Kidney tubule cell (primary cell): ENCODE measurements around the gene TMEM130.

Experiments used
- DNase-seq: peaks from one replicate; pipeline ENCODE4 v3.0.0-alpha.2; 2018; ENCODE audit warnings: low spot score

Gene TMEM130

GRCh38 chr7:98869597-98870120 lies at the start of gene TMEM130:
TMEM130 (minus strand) TSS chr7:98870014; CDS start chr7:98869861, 153 bp downstream.
- no peak for DNase-seq

- DNase-seq = no peak
Measured at GRCh38 chr7:98917331-98917730, 47.5 kb upstream of the TMEM130 start.

- no peak for DNase-seq
Measured at GRCh38 chr7:98913612-98914011, 43.8 kb upstream of the TMEM130 start.

- no peak for DNase-seq
Measured at GRCh38 chr7:98913026-98913425, 43.2 kb upstream of the TMEM130 start.

- DNase-seq = no peak
Measured at GRCh38 chr7:98911916-98912315, 42.1 kb upstream of the TMEM130 start.

GRCh38 chr7:98910427-98910826 lies 40.6 kb upstream of the TMEM130 start:
- no peak for DNase-seq

GRCh38 chr7:98909487-98909886 lies 39.7 kb upstream of the TMEM130 start:
- DNase-seq = no peak

- no peak for DNase-seq
Measured at GRCh38 chr7:98908585-98908984, 38.8 kb upstream of the TMEM130 start.

GRCh38 chr7:98907570-98907969 lies 37.8 kb upstream of the TMEM130 start:
- DNase-seq = no peak

GRCh38 chr7:98903246-98903645 lies 33.4 kb upstream of the TMEM130 start:
- DNase-seq = no peak

- DNase-seq = no peak
Measured at GRCh38 chr7:98902523-98902922, 32.7 kb upstream of the TMEM130 start.

GRCh38 chr7:98900815-98901214 lies 31.0 kb upstream of the TMEM130 start:
- no peak for DNase-seq

GRCh38 chr7:98899816-98900215 lies 30.0 kb upstream of the TMEM130 start:
- no peak for DNase-seq

- DNase-seq = no peak
Measured at GRCh38 chr7:98892609-98893008, 22.8 kb upstream of the TMEM130 start.

GRCh38 chr7:98887038-98887437 lies 17.2 kb upstream of the TMEM130 start:
- no peak for DNase-seq

- no peak for DNase-seq
Measured at GRCh38 chr7:98884416-98884815, 14.6 kb upstream of the TMEM130 start.

GRCh38 chr7:98881561-98882315 lies 11.9 kb upstream of the TMEM130 start:
- no peak for DNase-seq

GRCh38 chr7:98880485-98880884 lies 10.7 kb upstream of the TMEM130 start:
- DNase-seq = no peak

GRCh38 chr7:98879979-98880315 lies 10.1 kb upstream of the TMEM130 start:
- DNase-seq = no peak

- DNase-seq = peak; percentile 79
Measured at GRCh38 chr7:98879198-98879978, 9.6 kb upstream of the TMEM130 start.

- peak; percentile 77 for DNase-seq
Measured at GRCh38 chr7:98878365-98879197, 8.8 kb upstream of the TMEM130 start, which contains the start of gene TRRAP. TRRAP (plus strand) TSS chr7:98878532; CDS start chr7:98881151, 2,619 bp downstream.

- DNase-seq = no peak
Measured at GRCh38 chr7:98877692-98878364, 8.0 kb upstream of the TMEM130 start.
